ENCODE results near the gene TM7SF2. TPM values are rescaled to one million over a fixed set of nuclear protein-coding genes. Genes with fewer than 3 reads are reported as not detected.

Gene TM7SF2
- total and polyA plus RNA-seq, 2 of the 13 experiments (the other 11 are each of a cell fraction or from before 2014, with no cell fraction given), result 56.0 to 66.9 TPM

GRCh38 chr11:65141896-65142494, 30.3 kb downstream of the TM7SF2 start (continued):
- TF ChIP-seq ZBED4 (CRISPR knock-in tag; IDR thresholded peaks at IDR 0.05; ENCODE audit: borderline replicate concordance) (no peak), PHF20 (CRISPR knock-in tag; IDR thresholded peaks at IDR 0.05) (no peak), ZSCAN22 (CRISPR knock-in tag; IDR thresholded peaks at IDR 0.05) (no peak), KLF6 (CRISPR knock-in tag; IDR thresholded peaks at IDR 0.05) (no peak), BCL6 (CRISPR knock-in tag; IDR thresholded peaks at IDR 0.05) (peak; percentile 12; the same call in 1 of the 2 replicates), ZNF770 (CRISPR knock-in tag; IDR thresholded peaks at IDR 0.05) (no peak), ZNF652 (CRISPR knock-in tag; IDR thresholded peaks at IDR 0.05; ENCODE audit: borderline replicate concordance, low read depth) (no peak), ZNF530 (CRISPR knock-in tag; IDR thresholded peaks at IDR 0.05; ENCODE audit: low read depth) (no peak), HOXA5 (CRISPR knock-in tag; IDR thresholded peaks at IDR 0.05) (no peak), ZNF556 (CRISPR knock-in tag; IDR thresholded peaks at IDR 0.05; ENCODE audit: borderline replicate concordance) (no peak), SALL1 (CRISPR knock-in tag; IDR thresholded peaks at IDR 0.05) (0 out of 2 replicates have a peak, but pooled peaks have one; percentile 17), ADNP (CRISPR knock-in tag; IDR thresholded peaks at IDR 0.05) (no peak), ZBTB21 (CRISPR knock-in tag; IDR thresholded peaks at IDR 0.05) (no peak)
- TF ChIP-seq, protein P1, sequence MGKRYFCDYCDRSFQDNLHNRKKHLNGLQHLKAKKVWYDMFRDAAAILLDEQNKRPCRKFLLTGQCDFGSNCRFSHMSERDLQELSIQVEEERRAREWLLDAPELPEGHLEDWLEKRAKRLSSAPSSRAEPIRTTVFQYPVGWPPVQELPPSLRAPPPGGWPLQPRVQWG (CRISPR knock-in tag; IDR thresholded peaks at IDR 0.05; ENCODE audit: borderline replicate concordance, low read depth), result no peak
- TF ChIP-seq, protein P2, sequence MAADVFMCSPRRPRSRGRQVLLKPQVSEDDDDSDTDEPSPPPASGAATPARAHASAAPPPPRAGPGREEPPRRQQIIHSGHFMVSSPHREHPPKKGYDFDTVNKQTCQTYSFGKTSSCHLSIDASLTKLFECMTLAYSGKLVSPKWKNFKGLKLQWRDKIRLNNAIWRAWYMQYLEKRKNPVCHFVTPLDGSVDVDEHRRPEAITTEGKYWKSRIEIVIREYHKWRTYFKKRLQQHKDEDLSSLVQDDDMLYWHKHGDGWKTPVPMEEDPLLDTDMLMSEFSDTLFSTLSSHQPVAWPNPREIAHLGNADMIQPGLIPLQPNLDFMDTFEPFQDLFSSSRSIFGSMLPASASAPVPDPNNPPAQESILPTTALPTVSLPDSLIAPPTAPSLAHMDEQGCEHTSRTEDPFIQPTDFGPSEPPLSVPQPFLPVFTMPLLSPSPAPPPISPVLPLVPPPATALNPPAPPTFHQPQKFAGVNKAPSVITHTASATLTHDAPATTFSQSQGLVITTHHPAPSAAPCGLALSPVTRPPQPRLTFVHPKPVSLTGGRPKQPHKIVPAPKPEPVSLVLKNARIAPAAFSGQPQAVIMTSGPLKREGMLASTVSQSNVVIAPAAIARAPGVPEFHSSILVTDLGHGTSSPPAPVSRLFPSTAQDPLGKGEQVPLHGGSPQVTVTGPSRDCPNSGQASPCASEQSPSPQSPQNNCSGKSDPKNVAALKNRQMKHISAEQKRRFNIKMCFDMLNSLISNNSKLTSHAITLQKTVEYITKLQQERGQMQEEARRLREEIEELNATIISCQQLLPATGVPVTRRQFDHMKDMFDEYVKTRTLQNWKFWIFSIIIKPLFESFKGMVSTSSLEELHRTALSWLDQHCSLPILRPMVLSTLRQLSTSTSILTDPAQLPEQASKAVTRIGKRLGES (CRISPR knock-in tag; IDR thresholded peaks at IDR 0.05; ENCODE audit: borderline replicate concordance), result no peak
- TF ChIP-seq, protein P3, sequence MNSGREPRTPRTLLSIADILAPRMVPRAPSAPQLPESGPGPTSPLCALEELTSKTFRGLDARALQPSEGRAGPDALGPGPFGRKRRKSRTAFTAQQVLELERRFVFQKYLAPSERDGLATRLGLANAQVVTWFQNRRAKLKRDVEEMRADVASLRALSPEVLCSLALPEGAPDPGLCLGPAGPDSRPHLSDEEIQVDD (CRISPR knock-in tag; IDR thresholded peaks at IDR 0.05; ENCODE audit: borderline replicate concordance), result no peak
- TF ChIP-seq, protein P4, sequence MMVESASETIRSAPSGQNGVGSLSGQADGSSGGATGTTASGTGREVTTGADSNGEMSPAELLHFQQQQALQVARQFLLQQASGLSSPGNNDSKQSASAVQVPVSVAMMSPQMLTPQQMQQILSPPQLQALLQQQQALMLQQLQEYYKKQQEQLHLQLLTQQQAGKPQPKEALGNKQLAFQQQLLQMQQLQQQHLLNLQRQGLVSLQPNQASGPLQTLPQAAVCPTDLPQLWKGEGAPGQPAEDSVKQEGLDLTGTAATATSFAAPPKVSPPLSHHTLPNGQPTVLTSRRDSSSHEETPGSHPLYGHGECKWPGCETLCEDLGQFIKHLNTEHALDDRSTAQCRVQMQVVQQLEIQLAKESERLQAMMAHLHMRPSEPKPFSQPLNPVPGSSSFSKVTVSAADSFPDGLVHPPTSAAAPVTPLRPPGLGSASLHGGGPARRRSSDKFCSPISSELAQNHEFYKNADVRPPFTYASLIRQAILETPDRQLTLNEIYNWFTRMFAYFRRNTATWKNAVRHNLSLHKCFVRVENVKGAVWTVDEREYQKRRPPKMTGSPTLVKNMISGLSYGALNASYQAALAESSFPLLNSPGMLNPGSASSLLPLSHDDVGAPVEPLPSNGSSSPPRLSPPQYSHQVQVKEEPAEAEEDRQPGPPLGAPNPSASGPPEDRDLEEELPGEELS (CRISPR knock-in tag; IDR thresholded peaks at IDR 0.05), result peak; percentile 33; the same call in 1 of the 2 replicates

Measured in HepG2 (cell line).